Forelimb muscle (tissue), 1 donor: ENCODE data around the gene MUC5AC. TPM values are rescaled to one million over a fixed set of nuclear protein-coding genes. Genes with fewer than 3 reads are reported as not detected.
"Not testable (repeated sequence)": the region's sequence is repeated elsewhere in the genome, so short reads cannot be mapped to it uniquely, and the experiment has no call there.

Experiments
- DNase-seq: peaks from one replicate; pipeline ENCODE4 v3.0.0-alpha.2; 2013; ENCODE audit warnings: low read depth
- polyA plus RNA-seq: library from polyadenylated mRNA; unstranded; fragments of 120-200 nt; gene quantifications from one replicate; pipeline ENCODE4 v1.2.1, GENCODE V29; 2013; ENCODE audit not compliant: insufficient read length

Gene MUC5AC
- polyA plus RNA-seq, 1 donor: not detected

DNA sequence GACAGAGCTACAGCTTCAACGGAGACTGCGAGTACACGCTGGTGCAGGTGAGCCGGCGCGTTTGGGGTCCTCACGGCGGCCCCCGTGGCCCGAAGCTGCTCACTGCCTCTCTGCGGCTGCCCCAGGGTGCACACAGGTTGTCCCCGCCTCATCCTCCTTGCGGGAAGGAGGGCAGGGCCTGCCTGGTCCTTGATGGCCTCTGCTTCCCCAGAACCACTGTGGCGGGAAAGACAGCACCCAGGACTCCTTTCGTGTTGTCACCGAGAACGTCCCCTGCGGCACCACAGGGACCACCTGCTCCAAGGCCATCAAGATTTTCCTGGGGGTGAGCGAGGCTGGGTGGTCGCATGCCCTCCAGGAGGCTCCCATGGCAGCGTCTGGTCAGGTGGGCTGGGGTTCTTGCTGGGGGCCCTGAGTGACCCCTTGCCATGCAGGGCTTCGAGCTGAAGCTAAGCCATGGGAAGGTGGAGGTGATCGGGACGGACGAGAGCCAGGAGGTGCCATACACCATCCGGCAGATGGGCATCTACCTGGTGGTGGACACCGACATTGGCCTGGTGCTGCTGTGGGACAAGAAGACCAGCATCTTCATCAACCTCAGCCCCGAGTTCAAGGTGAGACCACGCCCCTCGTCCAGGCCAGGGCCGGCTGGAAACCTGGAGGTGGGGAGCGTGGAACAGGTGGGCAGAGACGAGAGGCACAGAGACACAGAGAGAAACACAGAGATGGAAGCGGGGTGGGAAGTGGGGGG lies 19.4 kb downstream of the MUC5AC start:
- no peak for DNase-seq

DNA sequence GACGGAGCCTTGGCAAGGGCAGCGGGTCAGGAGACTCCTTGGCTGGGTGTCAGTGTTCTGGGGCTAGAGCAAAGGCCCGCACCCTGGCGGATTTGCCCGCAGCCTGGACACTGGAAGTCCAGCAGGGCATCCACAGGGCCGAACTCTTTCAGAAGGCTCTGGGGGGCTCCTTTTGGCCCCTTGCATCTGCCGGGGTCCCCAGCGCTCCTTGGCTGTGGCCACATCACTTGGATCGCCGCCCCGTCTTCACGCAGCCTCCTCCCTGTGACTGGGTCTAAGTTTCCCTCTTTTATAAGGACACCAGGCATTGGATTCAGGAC lies 20.0 kb downstream of the MUC5AC start:
- DNase-seq: no peak

DNA sequence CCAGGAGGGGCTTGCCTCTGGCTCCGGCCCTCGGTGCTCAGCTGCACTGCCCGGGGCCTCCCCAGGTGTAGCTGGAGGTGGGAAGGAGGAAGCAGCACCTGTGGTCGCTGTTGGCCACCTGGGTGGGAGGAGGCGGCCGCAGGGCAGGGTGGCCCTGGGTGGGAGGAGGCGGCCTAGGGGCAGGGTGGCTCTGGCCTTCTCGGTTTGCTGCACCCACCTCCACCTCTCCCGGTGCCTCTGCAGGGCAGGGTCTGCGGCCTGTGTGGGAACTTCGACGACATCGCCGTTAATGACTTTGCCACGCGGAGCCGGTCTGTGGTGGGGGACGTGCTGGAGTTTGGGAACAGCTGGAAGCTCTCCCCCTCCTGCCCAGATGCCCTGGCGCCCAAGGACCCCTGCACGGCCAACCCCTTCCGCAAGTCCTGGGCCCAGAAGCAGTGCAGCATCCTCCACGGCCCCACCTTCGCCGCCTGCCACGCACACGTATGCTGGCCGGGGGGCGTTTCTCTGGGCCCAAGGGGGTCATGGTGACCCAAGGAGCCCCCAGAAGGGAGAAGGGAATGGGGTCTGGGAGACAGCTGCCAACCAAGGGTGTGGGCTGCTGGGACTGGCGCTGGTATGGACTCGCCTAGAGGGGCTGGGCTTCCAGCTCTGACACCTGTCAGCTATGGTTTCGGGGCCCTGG lies 20.6 kb downstream of the MUC5AC start:
- DNase-seq: no peak

DNA sequence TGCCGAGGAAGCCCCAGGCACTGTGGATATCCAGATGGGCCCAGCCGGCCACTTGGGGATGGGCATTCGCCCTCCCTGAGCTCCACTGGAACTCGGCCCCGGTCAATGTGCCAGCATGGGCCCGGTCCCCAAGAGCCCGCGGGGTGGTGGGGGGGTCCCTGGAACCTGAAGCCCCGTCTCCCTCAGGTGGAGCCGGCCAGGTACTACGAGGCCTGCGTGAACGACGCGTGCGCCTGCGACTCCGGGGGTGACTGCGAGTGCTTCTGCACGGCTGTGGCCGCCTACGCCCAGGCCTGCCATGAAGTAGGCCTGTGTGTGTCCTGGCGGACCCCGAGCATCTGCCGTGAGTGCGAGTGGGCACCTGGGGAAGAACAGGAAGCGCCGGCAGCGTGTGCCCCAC lies 21.2 kb downstream of the MUC5AC start:
- DNase-seq: no peak

DNA sequence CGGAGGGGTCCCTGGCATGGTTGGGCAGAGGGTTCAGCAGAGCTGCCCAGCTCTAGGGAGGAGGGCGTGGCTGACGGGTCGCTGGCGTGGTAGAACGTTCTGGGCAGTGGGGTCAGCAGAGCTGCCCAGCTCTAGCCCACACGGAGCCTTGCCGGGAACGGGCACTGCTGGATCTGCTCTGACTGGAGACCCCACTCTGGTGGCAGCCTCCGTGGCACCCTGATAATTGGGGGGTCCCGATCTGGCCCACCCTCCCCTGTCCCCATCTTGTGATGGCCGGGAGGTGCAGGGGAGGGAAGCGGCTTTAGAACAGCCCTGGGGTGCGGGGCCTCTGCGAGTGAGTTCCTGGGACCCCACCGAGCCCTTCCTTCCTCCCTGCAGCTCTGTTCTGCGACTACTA lies 21.9 kb downstream of the MUC5AC start:
- DNase-seq: no peak

DNA sequence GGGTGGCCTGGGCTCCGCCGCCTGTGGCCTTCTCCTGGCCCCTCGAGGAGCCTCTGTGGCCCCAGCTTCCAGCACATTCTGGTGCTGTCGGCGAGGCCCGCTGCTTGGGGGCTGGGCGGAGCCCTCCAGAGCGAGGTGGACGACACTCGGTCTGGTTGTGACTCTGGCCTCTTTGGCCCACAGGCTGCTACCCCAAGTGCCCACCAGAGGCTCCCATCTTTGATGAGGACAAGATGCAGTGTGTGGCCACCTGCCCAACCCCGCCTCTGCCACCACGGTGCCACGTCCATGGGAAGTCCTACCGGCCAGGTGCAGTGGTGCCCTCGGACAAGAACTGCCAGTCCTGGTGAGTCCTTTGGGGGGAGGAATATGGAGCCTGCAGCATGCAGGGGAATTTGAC lies 22.4 kb downstream of the MUC5AC start:
- DNase-seq: no peak

DNA sequence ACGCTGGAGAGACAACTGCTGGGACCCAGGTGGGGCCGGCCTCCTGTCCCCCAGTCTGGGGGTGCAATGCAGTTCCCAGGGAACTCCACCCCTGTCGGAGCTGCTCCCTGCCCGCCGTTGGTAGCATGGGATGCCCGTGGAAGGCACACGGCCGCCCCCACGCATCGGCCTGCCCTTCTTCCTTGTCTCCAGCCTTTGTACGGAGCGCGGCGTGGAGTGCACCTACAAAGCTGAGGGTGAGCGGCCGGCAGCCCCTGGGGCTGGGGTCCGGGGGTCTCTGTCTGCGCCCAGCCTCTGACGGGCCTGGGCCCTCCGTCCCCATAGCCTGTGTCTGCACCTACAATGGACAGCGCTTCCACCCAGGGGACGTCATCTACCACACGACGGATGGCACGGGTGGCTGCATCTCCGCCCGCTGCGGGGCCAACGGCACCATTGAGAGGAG lies 23.2 kb downstream of the MUC5AC start:
- no peak for DNase-seq

DNA sequence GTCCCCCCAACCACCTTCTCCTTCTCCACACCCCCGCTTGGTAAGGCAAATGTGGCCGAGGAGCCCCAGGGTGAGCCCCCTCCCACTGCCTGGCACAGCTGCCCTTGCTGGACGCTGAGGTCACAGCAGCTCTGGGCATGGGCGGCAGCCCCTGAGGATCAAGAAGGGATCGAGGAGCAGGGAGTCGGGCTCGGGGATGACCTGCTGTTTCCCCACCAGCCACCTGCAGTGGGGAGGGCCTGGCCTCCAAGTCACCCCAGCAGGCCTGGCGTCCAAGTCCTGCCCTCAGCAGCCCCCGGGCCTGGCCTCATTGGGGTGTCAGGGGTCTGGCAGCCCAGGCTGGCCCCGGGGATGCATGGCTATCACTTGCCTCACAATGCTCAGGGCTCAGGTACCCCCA lies 23.7 kb downstream of the MUC5AC start:
- DNase-seq: no peak

DNA sequence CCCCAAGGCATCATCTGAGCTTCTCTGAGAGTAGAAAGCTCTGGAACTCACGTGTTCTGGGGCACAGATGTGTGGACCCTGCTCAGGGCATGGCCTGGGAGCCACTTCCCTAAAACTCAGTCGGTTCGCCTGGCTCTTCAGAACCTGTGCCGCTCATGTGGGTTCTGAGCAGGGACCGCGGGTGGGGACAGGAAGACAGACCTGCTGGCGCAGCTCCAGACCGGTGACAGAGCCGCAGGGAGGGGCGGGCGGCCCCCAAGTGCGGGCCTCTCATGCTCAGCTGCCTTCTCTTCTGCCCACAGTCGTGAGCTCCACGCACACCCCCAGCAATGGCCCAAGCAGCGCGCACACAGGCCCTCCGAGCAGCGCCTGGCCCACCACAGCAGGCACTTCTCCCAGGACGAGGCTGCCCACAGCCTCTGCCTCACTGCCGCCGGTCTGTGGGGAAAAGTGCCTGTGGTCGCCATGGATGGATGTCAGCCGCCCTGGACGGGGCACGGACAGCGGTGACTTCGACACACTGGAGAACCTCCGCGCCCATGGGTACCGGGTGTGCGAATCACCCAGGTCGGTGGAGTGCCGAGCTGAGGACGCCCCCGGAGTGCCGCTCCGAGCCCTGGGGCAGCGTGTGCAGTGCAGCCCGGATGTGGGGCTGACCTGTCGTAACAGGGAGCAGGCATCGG lies 24.2 kb downstream of the MUC5AC start:
- DNase-seq: no peak

DNA sequence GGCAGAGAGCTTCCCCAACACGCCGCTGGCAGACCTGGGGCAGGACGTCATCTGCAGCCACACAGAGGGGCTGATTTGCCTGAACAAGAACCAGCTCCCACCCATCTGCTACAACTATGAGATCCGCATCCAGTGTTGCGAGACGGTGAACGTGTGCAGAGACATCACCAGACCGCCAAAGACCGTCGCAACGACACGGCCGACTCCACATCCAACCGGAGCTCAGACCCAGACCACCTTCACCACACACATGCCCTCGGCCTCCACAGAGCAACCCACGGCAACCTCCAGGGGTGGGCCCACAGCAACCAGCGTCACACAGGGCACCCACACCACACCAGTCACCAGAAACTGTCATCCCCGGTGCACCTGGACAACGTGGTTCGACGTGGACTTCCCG lies 26.4 kb downstream of the MUC5AC start:
- DNase-seq: not testable (repeated sequence)

DNA sequence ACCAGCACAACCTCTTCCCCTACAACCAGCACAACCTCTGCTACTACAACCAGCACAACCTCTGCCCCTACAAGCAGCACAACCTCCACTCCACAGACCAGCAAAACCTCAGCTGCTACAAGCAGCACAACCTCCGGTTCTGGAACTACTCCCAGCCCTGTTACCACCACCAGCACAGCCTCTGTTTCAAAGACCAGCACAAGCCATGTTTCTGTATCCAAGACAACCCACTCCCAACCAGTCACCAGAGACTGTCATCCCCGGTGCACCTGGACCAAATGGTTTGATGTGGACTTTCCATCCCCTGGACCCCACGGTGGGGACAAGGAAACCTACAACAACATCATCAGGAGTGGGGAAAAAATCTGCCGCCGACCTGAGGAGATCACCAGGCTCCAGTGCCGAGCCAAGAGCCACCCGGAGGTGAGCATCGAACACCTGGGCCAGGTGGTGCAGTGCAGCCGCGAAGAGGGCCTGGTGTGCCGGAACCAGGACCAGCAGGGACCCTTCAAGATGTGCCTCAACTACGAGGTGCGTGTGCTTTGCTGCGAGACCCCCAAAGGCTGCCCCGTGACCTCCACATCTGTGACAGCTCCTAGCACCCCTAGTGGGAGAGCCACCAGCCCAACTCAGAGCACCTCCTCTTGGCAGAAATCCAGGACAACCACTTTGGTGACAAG lies 30.8 kb downstream of the MUC5AC start:
- not testable (repeated sequence) for DNase-seq

DNA sequence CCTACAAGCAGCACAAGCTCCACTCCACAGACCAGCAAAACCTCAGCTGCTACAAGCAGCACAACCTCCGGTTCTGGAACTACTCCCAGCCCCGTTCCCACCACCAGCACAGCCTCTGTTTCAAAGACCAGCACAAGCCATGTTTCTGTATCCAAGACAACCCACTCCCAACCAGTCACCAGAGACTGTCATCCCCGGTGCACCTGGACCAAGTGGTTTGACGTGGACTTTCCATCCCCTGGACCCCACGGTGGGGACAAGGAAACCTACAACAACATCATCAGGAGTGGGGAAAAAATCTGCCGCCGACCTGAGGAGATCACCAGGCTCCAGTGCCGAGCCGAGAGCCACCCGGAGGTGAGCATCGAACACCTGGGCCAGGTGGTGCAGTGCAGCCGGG lies 32.1 kb downstream of the MUC5AC start:
- DNase-seq: not testable (repeated sequence)

DNA sequence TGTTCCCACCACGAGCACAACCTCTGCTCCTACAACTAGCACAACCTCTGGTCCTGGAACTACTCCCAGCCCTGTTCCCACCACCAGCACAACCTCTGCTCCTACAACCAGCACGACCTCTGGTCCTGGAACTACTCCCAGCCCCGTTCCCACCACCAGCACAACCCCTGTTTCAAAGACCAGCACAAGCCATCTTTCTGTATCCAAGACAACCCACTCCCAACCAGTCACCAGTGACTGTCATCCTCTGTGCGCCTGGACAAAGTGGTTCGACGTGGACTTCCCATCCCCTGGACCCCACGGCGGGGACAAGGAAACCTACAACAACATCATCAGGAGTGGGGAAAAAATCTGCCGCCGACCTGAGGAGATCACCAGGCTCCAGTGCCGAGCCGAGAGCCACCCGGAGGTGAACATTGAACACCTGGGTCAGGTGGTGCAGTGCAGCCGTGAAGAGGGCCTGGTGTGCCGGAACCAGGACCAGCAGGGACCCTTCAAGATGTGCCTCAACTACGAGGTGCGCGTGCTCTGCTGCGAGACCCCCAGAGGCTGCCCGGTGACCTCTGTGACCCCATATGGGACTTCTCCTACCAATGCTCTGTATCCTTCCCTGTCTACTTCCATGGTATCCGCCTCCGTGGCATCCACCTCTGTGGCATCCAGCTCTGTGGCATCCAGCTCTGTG lies 34.2 kb downstream of the MUC5AC start:
- not testable (repeated sequence) for DNase-seq

DNA sequence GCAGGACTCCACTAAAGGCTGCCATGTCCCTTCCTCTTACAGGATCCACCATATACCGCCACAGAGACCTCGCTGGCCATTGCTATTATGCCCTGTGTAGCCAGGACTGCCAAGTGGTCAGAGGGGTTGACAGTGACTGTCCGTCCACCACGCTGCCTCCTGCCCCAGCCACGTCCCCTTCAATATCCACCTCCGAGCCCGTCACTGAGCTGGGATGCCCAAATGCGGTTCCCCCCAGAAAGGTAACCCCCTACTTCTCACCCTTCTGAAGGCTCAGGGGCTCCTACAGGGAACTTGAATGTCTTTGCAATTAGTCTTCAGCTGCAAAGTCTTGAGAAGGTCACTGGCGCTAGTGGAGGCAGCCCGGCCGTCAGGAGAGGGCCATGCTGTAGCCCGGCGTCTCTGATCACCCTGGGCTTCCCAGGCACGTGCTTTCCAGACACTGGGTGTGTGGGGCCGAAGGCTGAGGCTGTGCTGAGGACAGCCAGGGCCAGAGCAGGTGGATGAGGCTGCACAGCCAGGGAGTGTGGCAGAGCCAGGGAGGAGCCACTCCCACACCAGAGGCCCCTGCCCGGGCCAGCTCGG lies 35.1 kb downstream of the MUC5AC start:
- no peak for DNase-seq

DNA sequence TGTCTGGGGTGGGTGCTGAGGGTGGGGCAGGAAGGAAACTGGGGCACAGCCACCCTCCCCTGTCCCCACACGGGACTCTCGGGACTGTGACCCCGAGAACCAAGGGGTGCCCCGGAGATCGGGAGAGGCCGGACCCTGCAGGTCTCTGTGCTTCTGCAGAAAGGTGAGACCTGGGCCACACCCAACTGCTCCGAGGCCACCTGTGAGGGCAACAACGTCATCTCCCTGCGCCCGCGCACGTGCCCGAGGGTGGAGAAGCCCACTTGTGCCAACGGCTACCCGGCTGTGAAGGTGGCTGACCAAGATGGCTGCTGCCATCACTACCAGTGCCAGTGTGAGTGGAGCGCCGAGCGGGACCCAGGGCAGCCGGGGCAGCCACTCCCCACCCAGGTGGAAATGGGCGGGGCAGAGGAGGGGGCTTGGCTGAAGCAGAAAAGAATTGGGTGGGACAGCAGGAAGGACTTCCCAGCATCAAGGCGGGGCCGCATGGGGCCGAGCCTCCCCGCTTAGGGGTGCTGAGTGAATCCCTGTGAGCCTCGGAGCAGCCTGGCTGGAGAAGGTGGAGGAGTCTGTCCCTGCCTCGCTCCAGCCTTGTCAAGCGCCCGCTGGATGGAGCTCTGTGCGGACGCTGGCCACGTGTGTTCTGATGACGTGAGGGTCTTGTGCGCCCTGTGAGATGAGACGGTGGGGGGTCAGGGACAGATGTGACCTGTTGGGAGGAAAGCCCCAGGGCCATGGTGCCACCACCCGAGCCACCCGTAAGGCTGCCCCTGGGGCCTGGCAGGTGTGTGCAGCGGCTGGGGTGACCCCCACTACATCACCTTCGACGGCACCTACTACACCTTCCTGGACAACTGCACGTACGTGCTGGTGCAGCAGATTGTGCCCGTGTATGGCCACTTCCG lies 35.8 kb downstream of the MUC5AC start:
- no peak for DNase-seq

DNA sequence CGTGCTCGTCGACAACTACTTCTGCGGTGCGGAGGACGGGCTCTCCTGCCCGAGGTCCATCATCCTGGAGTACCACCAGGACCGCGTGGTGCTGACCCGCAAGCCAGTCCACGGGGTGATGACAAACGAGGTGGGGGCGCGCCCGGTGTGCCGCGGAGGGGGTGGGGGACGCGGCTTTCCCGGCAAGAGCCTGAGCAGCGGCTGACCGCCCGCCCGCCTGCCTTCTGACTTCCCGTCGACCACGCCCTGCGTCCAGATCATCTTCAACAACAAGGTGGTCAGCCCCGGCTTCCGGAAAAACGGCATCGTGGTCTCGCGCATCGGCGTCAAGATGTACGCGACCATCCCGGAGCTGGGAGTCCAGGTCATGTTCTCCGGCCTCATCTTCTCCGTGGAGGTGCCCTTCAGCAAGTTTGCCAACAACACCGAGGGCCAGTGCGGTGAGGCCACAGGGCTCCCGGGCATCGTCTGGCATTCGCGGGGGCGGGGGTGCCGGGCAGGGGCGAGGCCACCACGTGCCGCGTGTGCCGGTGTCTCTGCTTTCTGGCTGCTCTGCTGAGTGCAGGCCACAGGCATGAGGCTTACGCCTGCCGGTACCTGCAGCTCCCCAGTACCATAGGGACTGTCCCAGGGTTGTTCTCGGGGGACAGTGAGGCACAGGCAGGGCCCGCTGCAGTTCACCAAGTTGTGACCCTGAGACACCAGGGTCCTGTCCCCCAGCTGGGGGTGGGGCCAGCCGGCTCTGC lies 36.7 kb downstream of the MUC5AC start:
- DNase-seq: no peak

DNA sequence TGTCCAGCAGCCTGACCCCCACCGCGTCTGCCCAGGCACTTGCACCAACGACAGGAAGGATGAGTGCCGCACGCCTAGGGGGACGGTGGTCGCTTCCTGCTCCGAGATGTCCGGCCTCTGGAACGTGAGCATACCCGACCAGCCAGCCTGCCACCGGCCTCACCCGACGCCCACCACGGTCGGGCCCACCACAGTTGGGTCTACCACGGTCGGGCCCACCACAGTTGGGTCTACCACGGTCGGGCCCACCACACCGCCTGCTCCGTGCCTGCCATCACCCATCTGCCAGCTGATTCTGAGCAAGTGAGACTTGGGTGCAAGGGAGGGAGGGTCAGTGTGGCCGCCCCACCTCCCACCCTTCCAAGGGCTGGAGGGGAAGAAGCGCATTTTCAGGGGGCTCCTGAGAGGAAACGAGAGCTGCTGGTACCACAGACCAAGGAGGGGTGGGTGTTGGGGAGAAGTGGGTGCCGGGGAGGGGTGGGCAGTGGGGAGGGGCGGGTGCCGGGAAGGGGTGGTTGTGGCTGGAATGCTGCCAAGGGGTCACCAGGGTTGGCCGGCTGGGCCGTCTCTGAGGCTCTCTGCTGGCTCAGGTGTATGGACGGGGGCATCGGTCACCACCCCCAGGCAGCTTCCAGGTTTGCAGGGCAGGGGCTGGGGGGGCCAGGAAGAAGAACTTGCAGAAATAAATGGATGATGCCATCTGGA lies 37.4 kb downstream of the MUC5AC start:
- DNase-seq: no peak

DNA sequence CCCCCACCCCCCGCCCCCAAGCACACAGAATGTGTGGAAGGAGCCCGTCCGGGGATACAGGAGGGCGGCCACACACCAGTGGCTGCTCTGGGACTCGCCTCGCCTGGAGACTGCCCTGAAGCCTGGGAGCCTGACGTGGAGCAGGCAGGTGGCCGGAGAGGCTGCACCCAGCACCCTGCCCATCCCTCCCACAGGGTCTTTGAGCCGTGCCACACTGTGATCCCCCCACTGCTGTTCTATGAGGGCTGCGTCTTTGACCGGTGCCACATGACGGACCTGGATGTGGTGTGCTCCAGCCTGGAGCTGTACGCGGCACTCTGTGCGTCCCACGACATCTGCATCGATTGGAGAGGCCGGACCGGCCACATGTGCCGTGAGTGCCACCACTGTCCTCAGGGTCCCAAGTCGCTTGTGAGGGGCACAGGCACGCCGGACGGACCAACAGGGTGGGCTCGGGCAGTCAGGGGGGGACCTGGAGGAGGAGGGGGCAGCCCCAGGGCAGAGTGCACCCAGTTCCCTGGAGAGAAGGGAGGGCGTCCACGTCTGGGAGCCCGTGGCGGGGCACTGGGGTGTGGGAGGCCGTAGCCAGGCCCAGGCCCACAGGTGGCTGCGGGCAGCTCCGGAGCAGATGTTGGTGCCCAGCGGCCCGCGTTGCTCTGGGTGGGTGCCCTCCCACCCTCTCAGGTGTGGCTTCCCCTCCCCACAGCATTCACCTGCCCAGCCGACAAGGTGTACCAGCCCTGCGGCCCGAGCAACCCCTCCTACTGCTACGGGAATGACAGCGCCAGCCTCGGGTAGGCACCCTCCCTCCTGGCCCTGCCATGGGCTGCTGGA lies 38.1 kb downstream of the MUC5AC start:
- no peak for DNase-seq
